AG04450 (cell line): Measurements from ENCODE around the gene TANGO2. TPM values are rescaled to one million over a fixed set of nuclear protein-coding genes. Genes with fewer than 3 reads are reported as not detected.

Experiments
- CTCF ChIA-PET: fragments of 300-600, 350-600 bp; formaldehyde crosslinking; extraction: SDS; loops from one replicate; lab custom pipeline; 2022; ENCODE audit warnings: antibody characterized with exemption, inconsistent platforms; lab: Charles Lee
- POLR2A ChIA-PET: fragments of 350-600 bp; formaldehyde crosslinking; extraction: SDS; loops from one replicate; lab custom pipeline; 2021; ENCODE audit warnings: antibody characterized with exemption, inconsistent platforms; lab: Yijun Ruan, JAX
- DNase-seq: peaks from one replicate; pipeline ENCODE4 v3.0.0-alpha.2; 2011; ENCODE audit warnings: low read depth, low spot score
- H3K27ac ChIP-seq: one replicate; pipeline ENCODE4 v1.5.1; 2012; ENCODE audit warnings: low read depth, low read length, control low read depth
- H3K27me3 ChIP-seq: one replicate; pipeline ENCODE4 v1.6.0; 2012; ENCODE audit warnings: low read length; ENCODE audit not compliant: control insufficient read depth, insufficient read depth
- H3K4me3 ChIP-seq: 2 replicates; pipeline ENCODE4 v1.5.1; 2011; ENCODE audit warnings: mild to moderate bottlenecking, low read depth, low read length, control low read depth
- H3K9me3 ChIP-seq: 2 replicates; pipeline ENCODE4 v1.5.1; 2012; ENCODE audit warnings: low read length; ENCODE audit not compliant: control insufficient read depth, insufficient read depth
- polyA plus RNA-seq: library from polyadenylated mRNA; depleted of rRNA; stranded (reverse); fragments of >200 nt; gene quantifications from 2 replicates; pipeline ENCODE4 v1.2.3, GENCODE V29; 2011
- TF ChIP-seq, protein P1 (sequence below): IDR thresholded peaks from 2 replicates; pipeline ENCODE4 v1.5.1; 2011; ENCODE audit warnings: low read depth, low read length, control low read depth, inconsistent platforms

Gene TANGO2
- polyA plus RNA-seq, 1 experiment = 21.3 TPM

DNA sequence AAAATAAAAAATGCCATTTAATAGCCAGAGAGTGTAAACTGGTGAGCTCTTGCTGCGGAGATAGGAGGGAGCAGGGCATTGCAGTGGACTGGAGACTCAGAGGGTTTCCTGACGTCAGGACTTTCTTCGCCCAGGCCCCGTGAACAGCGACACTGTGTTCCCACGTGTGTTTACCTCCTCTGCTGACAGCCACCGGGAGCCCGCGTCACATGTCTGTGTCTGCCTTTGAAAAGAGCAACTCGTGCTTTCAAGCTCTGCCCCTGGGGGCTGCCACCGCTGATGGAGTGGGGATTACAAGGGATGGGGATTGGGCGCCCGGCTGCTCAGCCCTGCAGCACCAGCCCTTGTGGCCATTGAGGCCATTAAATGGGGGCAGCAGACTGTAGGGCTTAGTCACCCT lies 3.3 kb downstream of the TANGO2 start:
- CTCF ChIA-PET = no interaction called here
- Histone ChIP-seq H3K27ac (no peak overlapping the region), H3K27me3 (no peaks in the 10 kb centered on the region), H3K4me3 (no peak overlapping the region), H3K9me3 (peaks cover 4% of the 10 kb centered on the region; the same call in 1 of the 2 replicates)
- POLR2A ChIA-PET = no interaction called here
- no peak for DNase-seq
- TF ChIP-seq, protein P1, sequence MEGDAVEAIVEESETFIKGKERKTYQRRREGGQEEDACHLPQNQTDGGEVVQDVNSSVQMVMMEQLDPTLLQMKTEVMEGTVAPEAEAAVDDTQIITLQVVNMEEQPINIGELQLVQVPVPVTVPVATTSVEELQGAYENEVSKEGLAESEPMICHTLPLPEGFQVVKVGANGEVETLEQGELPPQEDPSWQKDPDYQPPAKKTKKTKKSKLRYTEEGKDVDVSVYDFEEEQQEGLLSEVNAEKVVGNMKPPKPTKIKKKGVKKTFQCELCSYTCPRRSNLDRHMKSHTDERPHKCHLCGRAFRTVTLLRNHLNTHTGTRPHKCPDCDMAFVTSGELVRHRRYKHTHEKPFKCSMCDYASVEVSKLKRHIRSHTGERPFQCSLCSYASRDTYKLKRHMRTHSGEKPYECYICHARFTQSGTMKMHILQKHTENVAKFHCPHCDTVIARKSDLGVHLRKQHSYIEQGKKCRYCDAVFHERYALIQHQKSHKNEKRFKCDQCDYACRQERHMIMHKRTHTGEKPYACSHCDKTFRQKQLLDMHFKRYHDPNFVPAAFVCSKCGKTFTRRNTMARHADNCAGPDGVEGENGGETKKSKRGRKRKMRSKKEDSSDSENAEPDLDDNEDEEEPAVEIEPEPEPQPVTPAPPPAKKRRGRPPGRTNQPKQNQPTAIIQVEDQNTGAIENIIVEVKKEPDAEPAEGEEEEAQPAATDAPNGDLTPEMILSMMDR = no peak

DNA sequence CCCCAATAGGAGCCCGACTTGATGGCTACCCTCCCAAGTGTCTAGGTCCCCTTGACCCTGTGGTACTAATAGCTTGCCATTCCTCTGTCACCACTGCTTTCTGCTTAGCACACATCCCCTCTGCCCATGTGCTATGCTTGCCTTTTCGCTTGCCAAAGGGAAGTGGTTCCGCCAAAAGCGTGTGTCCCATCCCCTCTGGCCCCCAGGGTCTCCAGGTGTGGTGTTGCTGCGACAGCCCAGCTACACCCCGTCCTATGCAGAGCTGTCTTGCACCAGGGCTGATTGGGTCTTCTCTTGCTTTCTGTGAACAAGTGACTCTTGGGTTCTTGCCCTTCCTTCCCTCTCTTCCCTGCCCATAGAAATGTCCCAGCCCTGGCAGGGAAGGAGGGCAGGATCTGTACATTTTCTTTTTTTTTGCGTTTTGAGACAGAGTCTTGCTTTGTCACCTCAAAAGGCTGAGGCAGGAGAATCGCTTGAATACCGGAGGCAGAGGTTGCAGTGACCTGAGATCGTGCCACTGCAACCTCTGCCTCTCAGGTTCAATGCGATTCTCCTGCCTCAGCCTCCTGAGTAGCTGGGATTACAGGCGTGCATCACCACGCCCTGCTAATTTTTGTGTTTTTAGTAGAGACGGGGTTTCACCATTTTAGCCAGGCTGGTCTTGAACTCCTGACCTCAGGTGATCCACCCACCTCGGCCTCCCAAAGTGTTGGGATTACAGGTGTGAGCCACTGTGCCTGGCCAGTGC lies 3.9 kb downstream of the TANGO2 start:
- Histone ChIP-seq H3K9me3 (peaks cover 4% of the 10 kb centered on the region; the same call in 1 of the 2 replicates), H3K27me3 (no peaks in the 10 kb centered on the region), H3K4me3 (no peak overlapping the region), H3K27ac (no peak overlapping the region)
- ChIA-PET CTCF (no interaction called here), POLR2A (no interaction called here)
- TF ChIP-seq, protein P1 = no peak
- DNase-seq = no peak

DNA sequence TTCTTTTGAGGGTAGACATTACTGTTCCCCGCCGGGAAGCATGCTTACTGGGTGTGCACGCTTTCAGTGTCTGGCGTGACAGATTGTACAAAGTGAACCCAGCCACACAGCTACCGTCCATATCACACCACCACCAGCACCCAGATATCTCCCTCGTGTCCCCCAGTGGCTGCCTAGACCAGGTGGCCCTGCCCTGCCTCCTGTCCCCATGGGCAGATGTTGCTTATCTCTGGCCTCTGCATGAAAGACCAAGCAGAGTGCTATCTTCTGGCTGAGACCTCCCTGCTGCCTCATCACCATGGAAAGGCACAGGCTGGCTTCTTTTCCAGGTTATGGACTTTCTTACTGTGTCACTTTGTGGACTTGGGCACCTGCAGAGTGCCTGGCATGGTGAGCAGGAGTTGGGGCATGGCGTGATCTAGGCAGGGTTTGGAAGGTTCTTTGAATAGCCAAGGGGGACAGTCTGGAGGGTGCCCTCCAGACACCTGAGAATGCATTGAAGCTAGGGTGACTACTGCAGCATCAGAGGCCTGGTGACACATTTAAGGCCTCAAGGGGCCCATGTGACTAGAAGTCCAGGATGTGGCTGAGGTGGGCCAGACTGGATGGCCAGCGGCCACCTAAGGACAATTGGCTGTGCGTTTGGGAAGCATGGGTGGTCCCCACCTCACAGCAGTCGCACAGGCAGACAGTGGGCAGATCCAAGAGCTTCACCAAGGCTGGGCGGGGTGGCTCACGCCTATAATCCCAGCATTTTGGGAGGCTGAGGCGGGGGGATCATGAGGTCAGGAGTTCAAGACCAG lies 4.7 kb downstream of the TANGO2 start:
- DNase-seq = no peak
- no peak overlapping the region for H3K27ac ChIP-seq
- H3K9me3 ChIP-seq = peaks cover 4% of the 10 kb centered on the region; the same call in 1 of the 2 replicates
- ChIA-PET CTCF (no interaction called here), POLR2A (no interaction called here)
- no peak overlapping the region for H3K4me3 ChIP-seq
- TF ChIP-seq, protein P1 = no peak
- H3K27me3 ChIP-seq = no peaks in the 10 kb centered on the region

DNA sequence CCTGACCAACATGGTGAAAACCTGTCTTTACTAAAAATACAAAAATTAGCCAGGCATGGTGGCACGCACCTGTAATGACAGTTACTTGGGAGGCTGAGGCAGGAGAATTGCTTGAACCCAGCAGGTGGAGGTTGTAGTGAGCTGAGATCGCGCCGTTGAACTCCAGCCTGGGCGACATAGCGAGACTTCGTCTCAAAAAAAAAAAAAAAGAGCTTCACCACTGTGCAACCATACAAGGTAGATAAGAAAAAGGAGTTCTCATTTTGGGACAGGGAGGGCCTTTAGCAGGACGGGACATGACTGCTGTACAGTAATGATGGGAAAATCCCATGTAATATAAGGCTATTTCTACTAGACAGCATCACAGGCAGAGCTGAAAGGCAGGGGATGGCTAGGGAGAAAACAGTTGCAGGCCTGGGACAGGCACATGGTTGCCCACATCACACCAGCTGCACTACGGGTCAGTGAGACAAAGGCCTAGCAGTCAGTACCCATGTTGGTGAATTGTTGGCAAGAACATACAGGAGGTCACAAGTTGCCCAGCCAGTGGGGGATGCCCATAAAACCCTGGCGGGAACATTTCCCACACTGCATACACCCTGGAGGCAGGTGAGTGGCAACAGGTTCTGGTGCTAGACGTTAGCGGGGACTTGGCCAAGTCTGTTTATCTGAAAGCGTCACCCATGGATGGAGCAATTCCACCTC lies 5.4 kb downstream of the TANGO2 start:
- CTCF ChIA-PET = no interaction called here
- no peak for DNase-seq
- H3K4me3 ChIP-seq = no peak overlapping the region
- POLR2A ChIA-PET = no interaction called here
- no peak overlapping the region for H3K27ac ChIP-seq
- H3K27me3 ChIP-seq = no peaks in the 10 kb centered on the region
- TF ChIP-seq, protein P1 = no peak
- no peaks in the 10 kb centered on the region; the same call in 1 of the 2 replicates for H3K9me3 ChIP-seq
